H9 (cell line): ENCODE results near the gene DOCK10. TPM values are rescaled to one million over a fixed set of nuclear protein-coding genes. Genes with fewer than 3 reads are reported as not detected.

Experiments
- DNase-seq: peaks from one replicate; pipeline ENCODE4 v3.0.0-alpha.2; 2017
- H2AFZ ChIP-seq: one replicate; pipeline ENCODE4 v1.6.1; 2013; ENCODE audit warnings: mild to moderate bottlenecking, low read length, control low read depth, moderate library complexity
- H2AK5ac ChIP-seq: 2 replicates; pipeline ENCODE4 v1.6.1; 2013; ENCODE audit warnings: low read length, control low read depth, mixed read lengths; ENCODE audit not compliant: insufficient read length
- H2BK120ac ChIP-seq: one replicate; pipeline ENCODE4 v1.6.1; 2013; ENCODE audit warnings: low read depth, mild to moderate bottlenecking, low read length, control low read depth, inconsistent platforms; ENCODE audit not compliant: poor library complexity, severe bottlenecking
- H2BK12ac ChIP-seq: 2 replicates; pipeline ENCODE4 v1.6.1; 2013; ENCODE audit warnings: low read length, control low read depth, mixed read lengths, low read depth; ENCODE audit not compliant: insufficient read length
- H2BK15ac ChIP-seq: 2 replicates; pipeline ENCODE4 v1.6.1; 2013; ENCODE audit warnings: low read depth, low read length, control low read depth
- H2BK20ac ChIP-seq: one replicate; pipeline ENCODE4 v1.6.1; 2013; ENCODE audit warnings: low read depth, mild to moderate bottlenecking, low read length, control low read depth, inconsistent platforms; ENCODE audit not compliant: poor library complexity, severe bottlenecking
- H2BK5ac ChIP-seq: 2 replicates; pipeline ENCODE4 v1.6.1; 2013; ENCODE audit warnings: low read length, control low read depth, mixed read lengths; ENCODE audit not compliant: insufficient read length
- H3K14ac ChIP-seq: 2 replicates; pipeline ENCODE4 v1.6.1; 2013; ENCODE audit warnings: low read length, control low read depth; ENCODE audit not compliant: insufficient read depth
- H3K18ac ChIP-seq: 2 replicates; pipeline ENCODE4 v1.6.1; 2013; ENCODE audit warnings: low read depth, mild to moderate bottlenecking, mixed read lengths, low read length, control low read depth; ENCODE audit not compliant: insufficient read length
- H3K23ac ChIP-seq: 2 replicates; pipeline ENCODE4 v1.6.1; 2013; ENCODE audit warnings: low read length, control low read depth, mixed read lengths, low read depth; ENCODE audit not compliant: insufficient read length
- H3K23me2 ChIP-seq: 2 replicates; pipeline ENCODE4 v1.6.1; 2013; ENCODE audit warnings: low read depth, mild to moderate bottlenecking, mixed read lengths, low read length, control low read depth; ENCODE audit not compliant: insufficient read length, poor library complexity, severe bottlenecking
- H3K27ac ChIP-seq: 2 replicates; pipeline ENCODE4 v1.5.1; 2013; ENCODE audit warnings: low read length, control low read depth, mixed read lengths, low read depth; ENCODE audit not compliant: insufficient read length
- H3K27me3 ChIP-seq: 2 replicates; pipeline ENCODE4 v1.6.1; 2013; ENCODE audit warnings: low read length, control low read depth, inconsistent platforms; ENCODE audit not compliant: insufficient read depth
- H3K4ac ChIP-seq: 2 replicates; pipeline ENCODE4 v1.6.1; 2013; ENCODE audit warnings: low read depth, mild to moderate bottlenecking, control low read depth, inconsistent platforms, low read length, moderate library complexity
- H3K4me1 ChIP-seq: 2 replicates; pipeline ENCODE4 v1.6.1; 2013; ENCODE audit warnings: low read length, control low read depth, inconsistent platforms; ENCODE audit not compliant: insufficient read depth
- H3K4me2 ChIP-seq: 2 replicates; pipeline ENCODE4 v1.6.1; 2013; ENCODE audit warnings: low read length, control low read depth, mixed read lengths; ENCODE audit not compliant: insufficient read length, insufficient read depth
- H3K56ac ChIP-seq: 2 replicates; pipeline ENCODE4 v1.6.1; 2013; ENCODE audit warnings: low read depth, mild to moderate bottlenecking, mixed read lengths, low read length, control low read depth; ENCODE audit not compliant: insufficient read length
- H3K79me1 ChIP-seq: 2 replicates; pipeline ENCODE4 v1.6.1; 2013; ENCODE audit warnings: low read depth, mild to moderate bottlenecking, moderate library complexity, low read length, control low read depth, inconsistent platforms; ENCODE audit not compliant: insufficient read depth, poor library complexity, severe bottlenecking
- H3K79me2 ChIP-seq: 2 replicates; pipeline ENCODE4 v1.6.1; 2013; ENCODE audit warnings: low read length, control low read depth, inconsistent platforms; ENCODE audit not compliant: insufficient read depth
- H3K9ac ChIP-seq: 2 replicates; pipeline ENCODE4 v1.6.1; 2013; ENCODE audit warnings: low read length, control low read depth, mixed read lengths; ENCODE audit not compliant: insufficient read length; ENCODE audit errors: extremely low read depth
- H3K9me3 ChIP-seq: one replicate; pipeline ENCODE4 v1.6.1; 2013; ENCODE audit warnings: low read depth, low read length, inconsistent platforms; ENCODE audit not compliant: control insufficient read depth
- H3T11ph ChIP-seq: one replicate; pipeline ENCODE4 v1.6.1; 2013; ENCODE audit warnings: mild to moderate bottlenecking, low read length, control low read depth, inconsistent platforms
- H4K20me1 ChIP-seq: one replicate; pipeline ENCODE4 v1.6.1; 2013; ENCODE audit not compliant: control insufficient read depth, insufficient read length, insufficient read depth
- H4K5ac ChIP-seq: 2 replicates; pipeline ENCODE4 v1.6.1; 2013; ENCODE audit warnings: low read depth, mild to moderate bottlenecking, mixed read lengths, low read length, control low read depth; ENCODE audit not compliant: insufficient read length
- H4K8ac ChIP-seq: replicated peaks from 2 replicates; pipeline ENCODE4 v1.6.1; 2013; ENCODE audit warnings: low read length, control low read depth, mixed read lengths, low read depth; ENCODE audit not compliant: insufficient read length
- H4K91ac ChIP-seq: 2 replicates; pipeline ENCODE4 v1.6.1; 2013; ENCODE audit warnings: low read depth, mild to moderate bottlenecking, moderate library complexity, mixed read lengths, low read length, control low read depth; ENCODE audit not compliant: insufficient read length
- H3K27ac Mint-ChIP-seq, 3 experiments: 2 replicates in 2 of 3; 3 replicates in 1 of 3; pipeline ENCODE4 v1.8.0; 2020 to 2021; ENCODE audit warnings: mixed read lengths in 3 of 3, mild to moderate bottlenecking in 1 of 3, moderate library complexity in 1 of 3
- H3K27me3 Mint-ChIP-seq: 2 replicates; pipeline ENCODE4 v1.8.0; 2021; ENCODE audit warnings: low read depth, mild to moderate bottlenecking, moderate library complexity, mixed read lengths
- H3K36me3 Mint-ChIP-seq, 3 experiments: 2 replicates in 2 of 3; 3 replicates in 1 of 3; pipeline ENCODE4 v1.8.0; 2020 to 2021; ENCODE audit warnings: low read depth in 3 of 3, mixed read lengths in 3 of 3; ENCODE audit not compliant: insufficient read depth in 1 of 3
- H3K4me1 Mint-ChIP-seq, 2 experiments: 2 replicates each; pipeline ENCODE4 v1.8.0; 2020; ENCODE audit warnings: mixed read lengths in 2 of 2
- H3K4me3 Mint-ChIP-seq, 2 experiments: 2 replicates in 1 of 2; 3 replicates in 1 of 2; pipeline ENCODE4 v1.8.0; 2020 to 2021; ENCODE audit warnings: mild to moderate bottlenecking in 2 of 2, mixed read lengths in 2 of 2, moderate library complexity in 1 of 2
- H3K9me3 Mint-ChIP-seq, 2 experiments: 2 replicates in 1 of 2; 3 replicates in 1 of 2; pipeline ENCODE4 v1.8.0; 2020; ENCODE audit warnings: mild to moderate bottlenecking in 2 of 2, mixed read lengths in 2 of 2, moderate library complexity in 1 of 2
- WGBS: extraction: QIAGEN DNeasy Blood & Tissue Kit; methylation state at CpG from one replicate; pipeline ENCODE4 v1.1.7; 2013; ENCODE audit warnings: missing lambda C conversion rate, low lambda C conversion rate, mixed read lengths; ENCODE audit not compliant: insufficient read length; ENCODE audit errors: extremely low coverage; 5-methylcytosine and 5-hydroxymethylcytosine counted together
- total RNA-seq: library from RNA; stranded (reverse); gene quantifications from 2 replicates; pipeline ENCODE4 v1.2.1, GENCODE V29; 2021
- TF ChIP-seq, protein P1 (sequence below): fragments of 200-600 bp; sonication (generic); conservative IDR thresholded peaks from 3 replicates; pipeline ENCODE4 v1.8.0; 2021; ENCODE audit warnings: antibody characterized with exemption, mild to moderate bottlenecking

The DOCK10 gene
- total RNA-seq, 1 experiment from 2014 or later = 0.79 TPM

DNA sequence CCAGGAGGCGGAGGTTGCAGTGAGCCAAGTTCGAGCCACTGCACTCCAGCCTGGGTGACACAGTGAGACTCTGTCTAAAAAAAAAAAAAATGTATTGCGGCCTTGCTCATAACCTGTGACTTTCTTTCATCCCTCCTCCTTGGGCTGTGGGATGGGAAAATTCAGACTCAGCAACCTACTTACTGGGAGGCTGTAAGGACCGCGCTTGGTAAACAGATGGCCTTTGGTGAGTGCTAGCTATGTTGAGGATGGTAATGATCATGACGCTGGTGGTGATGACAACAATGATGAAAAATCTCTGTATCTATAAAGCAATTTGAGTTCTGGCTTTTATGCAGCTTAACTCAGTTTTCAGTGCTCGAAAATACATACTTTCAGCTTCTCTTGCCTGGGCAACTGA lies 261.4 kb downstream of the DOCK10 start:
- H3K4ac ChIP-seq = no peak overlapping the region
- Mint-ChIP-seq H3K9me3 (no peaks in the 10 kb centered on the region), H3K27ac (no peak overlapping the region), H3K36me3 (no peaks in the 10 kb centered on the region), H3K4me1 (peaks cover 9 to 10% of the 10 kb centered on the region in 2 experiments), H3K27me3 (no peaks in the 10 kb centered on the region), H3K4me3 (no peak overlapping the region)
- no peak overlapping the region for H2AFZ ChIP-seq
- H2AK5ac ChIP-seq = no peak overlapping the region
- H3K79me1 ChIP-seq = no peaks in the 10 kb centered on the region
- H2BK12ac ChIP-seq = no peak overlapping the region
- no peak for DNase-seq
- no peaks in the 10 kb centered on the region for H3K27me3 ChIP-seq
- no CpG with 5 or more reads among the region's 7 CpGs for WGBS
- no peak overlapping the region for H3K27ac ChIP-seq
- no peak overlapping the region for H3K23ac ChIP-seq
- H2BK5ac ChIP-seq = no peak overlapping the region
- no peak overlapping the region for H3K4me2 ChIP-seq
- no peak overlapping the region for H4K91ac ChIP-seq
- H3K56ac ChIP-seq = no peak overlapping the region
- H2BK15ac ChIP-seq = no peak overlapping the region
- H4K5ac ChIP-seq = no peak overlapping the region
- H2BK120ac ChIP-seq = no peak overlapping the region
- no peaks in the 10 kb centered on the region for H4K20me1 ChIP-seq
- H3K23me2 ChIP-seq = no peaks in the 10 kb centered on the region
- no peak overlapping the region for H2BK20ac ChIP-seq
- H3K14ac ChIP-seq = no peak overlapping the region
- no peak overlapping the region for H3K18ac ChIP-seq
- no peak overlapping the region for H3K9ac ChIP-seq
- H3K4me1 ChIP-seq = no peaks in the 10 kb centered on the region; the same call in 1 of the 2 replicates
- no peak overlapping the region for H3T11ph ChIP-seq
- no peaks in the 10 kb centered on the region for H3K79me2 ChIP-seq
- no peak overlapping the region for H4K8ac ChIP-seq
- TF ChIP-seq, protein P1, sequence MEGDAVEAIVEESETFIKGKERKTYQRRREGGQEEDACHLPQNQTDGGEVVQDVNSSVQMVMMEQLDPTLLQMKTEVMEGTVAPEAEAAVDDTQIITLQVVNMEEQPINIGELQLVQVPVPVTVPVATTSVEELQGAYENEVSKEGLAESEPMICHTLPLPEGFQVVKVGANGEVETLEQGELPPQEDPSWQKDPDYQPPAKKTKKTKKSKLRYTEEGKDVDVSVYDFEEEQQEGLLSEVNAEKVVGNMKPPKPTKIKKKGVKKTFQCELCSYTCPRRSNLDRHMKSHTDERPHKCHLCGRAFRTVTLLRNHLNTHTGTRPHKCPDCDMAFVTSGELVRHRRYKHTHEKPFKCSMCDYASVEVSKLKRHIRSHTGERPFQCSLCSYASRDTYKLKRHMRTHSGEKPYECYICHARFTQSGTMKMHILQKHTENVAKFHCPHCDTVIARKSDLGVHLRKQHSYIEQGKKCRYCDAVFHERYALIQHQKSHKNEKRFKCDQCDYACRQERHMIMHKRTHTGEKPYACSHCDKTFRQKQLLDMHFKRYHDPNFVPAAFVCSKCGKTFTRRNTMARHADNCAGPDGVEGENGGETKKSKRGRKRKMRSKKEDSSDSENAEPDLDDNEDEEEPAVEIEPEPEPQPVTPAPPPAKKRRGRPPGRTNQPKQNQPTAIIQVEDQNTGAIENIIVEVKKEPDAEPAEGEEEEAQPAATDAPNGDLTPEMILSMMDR = no peak
- no peaks in the 10 kb centered on the region for H3K9me3 ChIP-seq
